ENCODE data around the gene CPED1.
"Not testable (repeated sequence)": the region's sequence is repeated elsewhere in the genome, so short reads cannot be mapped to it uniquely, and the experiment has no call there.

Gene CPED1

DNA sequence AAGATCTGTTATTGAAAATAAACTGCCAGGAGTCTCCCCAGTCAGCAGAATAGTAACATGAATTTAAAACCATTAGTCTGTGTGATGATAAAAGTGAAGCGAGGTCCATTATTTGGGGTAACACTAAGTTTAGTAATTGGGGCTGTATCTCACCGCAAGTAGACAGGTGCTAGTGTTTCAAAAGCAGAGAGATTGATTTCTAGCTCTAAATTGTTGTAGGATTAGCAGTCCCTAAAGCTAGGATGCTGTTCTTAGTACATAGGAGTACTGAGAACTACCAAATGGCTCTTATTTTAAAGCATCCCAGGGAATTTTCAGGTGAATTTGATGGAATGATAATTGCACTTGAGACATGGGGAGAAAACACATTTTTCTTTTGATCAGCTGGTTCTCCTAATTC lies 70.5 kb downstream of the CPED1 start:
- no peak for FAIRE-seq
- DNase-seq (ENCODE audit: insufficient read length, low spot score), result no peak
- no peak for TF ChIP-seq POLR2A (IDR thresholded peaks at IDR 0.05; ENCODE audit: low read depth, low read length)

DNA sequence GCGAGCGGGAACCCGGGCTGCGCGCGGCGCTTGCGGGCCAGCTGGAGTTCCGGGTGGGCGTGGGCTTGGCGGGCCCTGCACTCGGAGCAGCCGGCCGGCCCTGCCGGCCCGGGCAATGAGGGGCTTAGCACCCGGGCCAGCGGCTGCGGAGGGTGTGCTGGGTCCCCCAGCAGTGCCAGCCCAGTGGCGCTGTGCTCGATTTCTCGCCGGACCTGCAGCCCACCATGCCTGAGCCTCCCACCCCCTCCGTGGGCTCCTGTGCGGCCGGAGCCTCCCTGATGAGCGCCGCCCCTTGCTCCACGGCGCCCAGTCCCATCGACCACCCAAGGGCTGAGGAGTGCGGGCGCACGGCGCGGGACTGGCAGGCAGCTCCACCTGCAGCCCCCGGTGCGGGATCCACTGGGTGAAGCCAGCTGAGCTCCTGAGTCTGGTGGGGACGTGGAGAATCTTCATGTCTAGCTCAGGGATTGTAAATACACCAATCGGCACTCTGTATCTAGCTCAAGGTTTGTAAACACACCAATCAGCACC lies 71.5 kb downstream of the CPED1 start:
- FAIRE-seq; DNase-seq (ENCODE audit: insufficient read length, low spot score): not testable (repeated sequence)

DNA sequence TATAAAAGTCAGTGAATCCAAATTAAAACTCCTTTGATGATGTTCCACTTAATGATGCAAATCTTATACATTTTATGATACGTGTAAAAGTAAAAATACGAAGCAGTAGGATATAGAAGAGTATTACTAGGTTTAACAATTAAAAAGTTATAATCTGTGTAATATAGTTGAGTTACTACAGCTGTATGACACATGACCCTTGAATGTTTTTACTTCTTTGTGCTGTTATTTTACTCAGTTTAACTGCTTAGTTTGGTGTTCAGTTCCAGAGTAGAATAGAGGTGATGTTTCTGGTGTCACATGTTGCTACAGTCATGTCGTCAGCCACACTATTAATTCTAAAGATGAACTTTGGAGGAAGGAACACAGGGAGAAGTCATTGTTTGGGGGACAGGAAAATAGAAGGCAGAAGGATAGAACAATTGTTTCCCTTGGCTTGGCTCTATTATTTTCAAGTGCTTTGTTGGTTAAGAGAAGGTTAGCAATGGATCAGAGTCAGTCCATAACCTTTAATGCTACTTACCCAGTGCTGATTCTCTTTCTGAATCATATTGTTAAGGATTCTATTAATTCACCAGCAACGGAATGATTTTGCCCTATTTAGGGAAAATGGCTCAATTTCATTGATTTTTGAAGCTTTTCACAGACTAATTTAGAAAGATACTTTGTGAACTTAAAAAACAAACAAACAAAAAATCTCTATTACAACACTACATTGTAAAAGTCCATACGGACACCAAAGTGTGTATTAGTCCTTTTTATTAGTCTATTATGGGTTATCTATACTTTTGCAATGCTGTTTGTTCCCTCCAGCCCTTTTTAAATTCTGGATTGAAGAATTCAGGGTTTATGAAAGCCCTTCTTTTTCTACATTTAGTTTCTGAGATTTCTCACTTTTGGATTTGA lies 73.4 kb downstream of the CPED1 start:
- TF ChIP-seq POLR2A (IDR thresholded peaks at IDR 0.05; ENCODE audit: low read depth, low read length), result no peak
- FAIRE-seq, result no peak
- DNase-seq (ENCODE audit: insufficient read length, low spot score), result no peak

DNA sequence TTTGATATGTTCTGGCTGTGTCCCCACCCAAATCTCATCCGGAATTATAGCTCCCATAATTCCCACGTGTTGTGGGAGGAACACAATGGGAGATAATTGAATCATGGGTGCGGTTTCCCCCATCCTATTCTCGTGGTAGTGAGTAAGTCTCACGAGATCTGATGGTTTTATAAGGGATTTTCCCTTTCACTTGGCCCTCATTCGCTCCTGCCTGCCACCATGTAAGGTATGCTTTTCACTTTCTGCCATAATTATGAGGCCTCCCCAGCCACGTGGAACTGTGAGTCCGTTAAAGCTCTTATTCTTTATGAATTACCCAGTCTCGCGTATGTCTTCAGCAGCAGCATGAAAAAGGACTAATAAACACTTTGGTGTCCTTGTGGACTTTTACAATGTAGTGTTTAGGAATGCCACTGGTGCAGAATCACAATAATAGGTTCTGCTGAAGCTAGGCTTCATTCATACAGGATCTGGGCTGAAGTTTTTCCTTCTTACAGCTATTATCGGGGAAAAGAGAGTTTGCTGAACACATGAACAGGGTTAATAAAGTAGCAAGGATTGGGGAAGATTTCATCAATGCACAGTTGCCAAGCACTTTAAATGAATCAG lies 74.3 kb downstream of the CPED1 start:
- TF ChIP-seq POLR2A (IDR thresholded peaks at IDR 0.05; ENCODE audit: low read depth, low read length), result no peak
- FAIRE-seq, result no peak
- no peak for DNase-seq (ENCODE audit: insufficient read length, low spot score)

DNA sequence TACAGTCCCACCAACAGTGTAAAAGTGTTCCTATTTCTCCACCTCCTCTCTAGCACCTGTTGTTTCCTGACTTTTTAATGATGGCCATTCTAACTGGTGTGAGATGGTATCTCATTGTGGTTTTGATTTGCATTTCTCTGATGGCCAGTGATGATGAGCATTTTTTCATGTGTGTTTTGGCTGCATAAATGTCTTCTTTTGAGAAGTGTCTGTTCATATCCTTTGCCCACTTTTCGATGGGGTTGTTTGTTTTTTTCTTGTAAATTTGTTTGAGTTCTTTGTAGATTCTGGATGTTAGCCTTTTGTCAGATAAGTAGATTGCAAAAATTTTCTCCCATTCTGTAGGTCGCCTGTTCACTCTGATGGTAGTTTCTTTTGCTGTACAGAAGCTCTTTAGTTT lies 79.2 kb downstream of the CPED1 start:
- not testable (repeated sequence) for DNase-seq (ENCODE audit: insufficient read length, low spot score); FAIRE-seq

DNA sequence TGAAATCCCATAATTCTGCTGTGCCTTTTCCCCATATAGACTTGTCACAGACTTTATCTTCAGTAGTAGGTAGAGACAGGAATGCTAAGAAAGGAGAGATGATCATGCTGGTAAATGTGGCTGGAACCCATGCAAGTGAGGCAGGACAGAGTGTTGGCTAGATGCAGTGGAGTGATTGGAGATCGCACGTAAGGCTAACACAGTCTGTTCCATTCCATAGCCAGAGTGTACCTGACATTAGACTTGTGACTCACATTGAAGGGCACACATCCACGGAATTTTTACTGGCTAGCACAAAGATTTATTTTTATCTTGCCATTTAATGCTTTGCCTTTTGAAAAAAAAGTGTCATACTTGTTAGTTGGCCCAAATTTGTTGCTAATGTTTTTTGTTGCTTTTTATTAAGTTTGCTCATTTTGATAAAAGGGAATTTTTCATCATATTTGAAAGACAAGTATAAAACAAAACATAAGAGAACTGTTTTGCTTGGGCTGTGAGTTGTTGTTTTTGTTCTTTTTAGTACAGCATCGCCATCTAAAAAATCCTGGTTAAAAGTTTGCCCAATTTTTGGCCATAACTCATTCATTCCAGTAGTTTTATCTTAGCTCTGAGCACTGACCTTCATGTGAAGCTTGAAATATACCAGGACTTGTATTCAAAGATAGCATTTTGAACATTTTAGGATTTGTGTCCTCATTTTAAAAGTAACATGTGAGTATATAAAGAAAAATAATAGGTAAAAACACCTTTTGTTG lies 81.0 kb downstream of the CPED1 start:
- no peak for TF ChIP-seq POLR2A (IDR thresholded peaks at IDR 0.05; ENCODE audit: low read depth, low read length)
- no peak for DNase-seq (ENCODE audit: insufficient read length, low spot score)
- peak; percentile 89 for FAIRE-seq

DNA sequence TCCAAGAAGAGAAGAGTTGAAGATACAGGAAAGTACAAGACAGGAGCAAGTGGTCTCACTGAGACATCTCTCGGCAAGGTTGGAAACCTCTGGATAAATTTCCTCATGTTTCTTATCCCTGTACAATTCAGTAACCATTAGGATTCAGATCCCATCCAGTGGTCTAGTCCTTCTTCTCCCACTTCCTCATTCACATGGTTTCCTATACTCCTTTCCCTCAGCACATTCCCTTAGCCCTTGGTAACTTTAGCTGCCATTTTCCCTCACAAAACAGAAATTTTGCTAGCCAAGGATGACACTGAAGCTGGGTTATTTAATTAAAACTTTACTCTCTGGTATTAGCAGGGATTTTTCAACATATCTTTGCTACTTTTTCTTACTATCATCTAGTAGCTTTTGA lies 82.6 kb downstream of the CPED1 start:
- FAIRE-seq (no peak), DNase-seq (ENCODE audit: insufficient read length, low spot score) (no peak)
- TF ChIP-seq POLR2A (IDR thresholded peaks at IDR 0.05; ENCODE audit: low read depth, low read length), result no peak

DNA sequence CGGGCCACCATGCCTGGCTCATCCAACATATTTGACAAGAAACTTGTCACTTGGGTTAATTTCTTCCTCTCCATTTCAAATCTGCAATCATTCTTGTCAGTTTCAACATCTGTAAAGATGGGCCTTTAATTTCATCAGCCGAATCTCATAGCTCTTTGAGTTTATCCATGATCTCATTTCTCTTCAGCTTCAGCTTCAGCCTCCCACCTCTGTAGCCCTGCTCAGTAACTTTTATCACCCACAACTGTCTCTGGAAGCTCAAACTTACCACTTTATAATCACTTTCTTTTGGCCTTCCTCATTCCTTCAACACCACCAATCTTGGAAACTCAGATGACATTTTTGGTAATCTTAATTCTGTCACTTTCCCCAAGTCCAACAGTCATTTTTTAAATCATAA lies 83.2 kb downstream of the CPED1 start:
- no peak for TF ChIP-seq POLR2A (IDR thresholded peaks at IDR 0.05; ENCODE audit: low read depth, low read length)
- no peak for FAIRE-seq
- DNase-seq (ENCODE audit: insufficient read length, low spot score), result no peak

DNA sequence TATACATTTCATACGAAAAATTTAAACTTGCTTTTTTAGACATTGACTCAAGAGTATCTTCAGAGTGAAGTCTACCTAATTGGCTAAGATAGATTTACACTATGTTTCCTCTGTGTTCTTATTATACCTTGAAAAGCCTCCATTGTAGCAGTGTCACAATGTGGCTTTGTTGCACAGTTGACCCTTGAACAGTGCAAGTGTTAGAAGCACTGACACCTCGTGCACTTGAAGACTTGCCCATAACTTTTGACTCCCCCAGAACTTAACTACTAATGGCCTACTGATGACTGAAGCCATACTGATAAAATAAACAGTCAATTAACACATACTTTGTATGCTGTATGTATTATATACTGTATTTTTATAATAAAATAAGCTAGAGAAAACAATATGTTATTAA lies 84.3 kb downstream of the CPED1 start:
- DNase-seq (ENCODE audit: insufficient read length, low spot score) (no peak), FAIRE-seq (no peak)
- no peak for TF ChIP-seq POLR2A (IDR thresholded peaks at IDR 0.05; ENCODE audit: low read depth, low read length)

DNA sequence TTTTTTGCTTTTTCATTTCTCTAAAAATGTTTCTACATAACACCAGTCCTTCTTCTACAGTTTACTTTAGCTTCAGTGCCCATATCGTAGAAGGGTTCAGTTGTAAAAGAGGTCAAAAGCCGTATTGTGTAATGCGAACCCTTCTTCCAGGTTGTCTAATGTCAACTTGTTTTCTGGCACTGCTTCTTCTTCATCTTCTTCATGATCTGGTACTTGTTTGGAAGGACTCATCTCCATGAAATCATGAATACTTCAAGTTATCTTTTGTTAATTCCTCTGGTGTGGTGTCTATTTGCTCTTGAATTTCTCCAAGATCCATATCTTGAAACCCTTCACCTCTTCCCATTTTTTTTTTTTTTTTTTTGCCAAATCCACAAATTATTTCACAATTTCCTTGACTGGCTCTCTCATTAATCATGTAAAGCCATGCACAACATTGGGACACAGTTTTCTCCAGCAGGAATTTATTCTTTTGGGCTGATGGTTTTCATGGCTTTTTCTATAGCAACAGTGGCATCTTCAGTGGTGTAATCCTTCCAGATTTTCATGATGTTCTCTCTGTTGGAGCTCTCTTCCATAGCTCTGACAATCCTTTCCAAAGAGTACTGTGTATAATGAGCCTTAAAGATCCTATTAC lies 85.1 kb downstream of the CPED1 start:
- FAIRE-seq (no peak), DNase-seq (ENCODE audit: insufficient read length, low spot score) (no peak)
- TF ChIP-seq POLR2A (IDR thresholded peaks at IDR 0.05; ENCODE audit: low read depth, low read length), result no peak

DNA sequence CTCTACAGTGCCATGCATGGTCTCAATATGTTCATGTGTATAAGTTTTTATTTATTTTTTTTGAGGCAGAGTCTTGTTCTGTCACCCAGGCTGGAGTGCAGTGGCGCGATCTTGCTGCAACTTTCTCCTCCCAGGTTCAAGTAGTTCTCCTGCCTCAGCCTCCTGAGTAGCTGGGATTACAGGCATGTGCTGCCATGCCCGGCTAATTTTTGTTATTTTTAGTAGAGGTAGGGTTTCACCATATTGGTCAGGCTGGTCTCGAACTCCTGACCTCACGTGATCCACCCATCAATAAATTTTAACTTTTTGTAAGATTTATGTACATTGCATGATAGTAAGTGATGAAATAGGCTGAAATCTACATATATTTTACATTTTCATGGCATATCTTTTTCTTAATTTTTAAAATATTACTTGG lies 86.9 kb downstream of the CPED1 start:
- not testable (repeated sequence) for DNase-seq (ENCODE audit: insufficient read length, low spot score); FAIRE-seq

DNA sequence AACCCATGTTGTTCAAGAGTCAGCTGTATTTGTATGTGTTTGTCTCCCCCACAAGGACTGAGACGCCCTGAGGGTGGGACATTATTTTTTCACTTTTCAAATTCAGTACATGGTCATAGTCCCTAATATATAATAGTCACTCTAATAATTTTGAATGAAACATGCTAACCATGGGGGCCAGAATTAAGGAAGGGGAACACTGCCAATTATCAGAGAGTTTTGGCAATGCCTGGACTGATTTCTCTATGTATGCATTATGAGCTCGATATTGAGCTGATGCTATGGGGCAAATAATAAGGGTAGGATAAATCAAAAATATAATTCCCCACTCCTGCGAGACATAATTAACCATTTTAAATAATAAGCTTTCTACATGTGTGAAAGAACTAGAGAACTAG lies 87.4 kb downstream of the CPED1 start:
- no peak for TF ChIP-seq POLR2A (IDR thresholded peaks at IDR 0.05; ENCODE audit: low read depth, low read length)
- FAIRE-seq (no peak), DNase-seq (ENCODE audit: insufficient read length, low spot score) (no peak)

DNA sequence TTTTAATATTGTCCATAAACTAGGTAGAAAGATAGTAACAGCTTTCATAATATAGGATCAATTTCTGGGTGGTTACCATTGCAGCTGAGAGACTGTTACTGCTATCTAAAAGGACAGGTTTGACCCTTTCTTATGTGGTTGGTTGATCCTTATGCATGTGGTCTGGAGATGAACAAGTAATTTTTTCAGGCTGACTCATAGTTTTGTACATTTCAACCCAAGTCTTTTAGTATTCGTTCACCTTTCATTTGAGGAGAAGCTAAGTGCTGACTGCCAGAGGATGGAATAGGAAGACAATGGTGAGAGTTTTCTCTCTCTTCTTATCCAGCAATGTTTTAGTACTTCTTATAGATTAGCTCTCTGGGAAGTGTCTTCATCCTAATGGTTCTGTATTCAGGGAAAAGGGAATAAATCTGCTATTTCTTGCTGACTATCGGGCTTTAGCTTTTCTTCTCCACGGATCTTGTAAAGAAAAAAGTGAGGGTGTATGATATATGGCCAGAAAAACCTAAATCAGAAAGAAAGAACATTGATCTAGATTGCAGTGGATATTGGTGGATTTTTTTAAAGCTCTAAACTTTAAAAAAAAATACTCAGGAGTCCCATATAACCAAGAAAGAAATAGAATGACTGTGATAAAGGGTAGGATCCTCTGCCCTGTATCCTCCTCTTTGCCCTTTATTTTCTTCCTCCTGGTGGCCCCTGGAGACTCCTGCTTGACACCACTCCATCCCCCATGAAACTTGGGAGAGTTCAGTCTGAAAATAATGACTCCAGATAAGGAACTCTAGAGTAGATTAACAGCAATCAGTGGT lies 88.0 kb downstream of the CPED1 start:
- DNase-seq (ENCODE audit: insufficient read length, low spot score), result peak; percentile 13
- peak; percentile 92 for FAIRE-seq
- TF ChIP-seq POLR2A (IDR thresholded peaks at IDR 0.05; ENCODE audit: low read depth, low read length), result no peak

All from H54 (cell line).